Naive B cell (primary cell): ENCODE data around the gene FLOT2. TPM values are rescaled to one million over a fixed set of nuclear protein-coding genes. Genes with fewer than 3 reads are reported as not detected.

Experiments
- ATAC-seq, 2 donors: fragments of 150-1000 bp; cut with Tn5 transposase; 2 replicates each; pipeline ENCODE4 v1.10.0; 2021; ENCODE audit warnings: low read depth in 2 of 2, mild to moderate bottlenecking in 2 of 2, moderate library complexity in 2 of 2
- DNase-seq: peaks from one replicate; pipeline ENCODE4 v3.0.0; 2022
- H3K27ac Mint-ChIP-seq, 6 donors: one replicate each; pipeline ENCODE4 v1.8.0; 2020 to 2022; ENCODE audit warnings: mild to moderate bottlenecking in 6 of 6, mixed read lengths in 6 of 6, moderate library complexity in 5 of 6, inconsistent platforms in 2 of 6
- H3K27me3 Mint-ChIP-seq, 3 donors: one replicate each; pipeline ENCODE4 v1.8.0; 2021 to 2022; ENCODE audit warnings: mixed read lengths in 3 of 3, mild to moderate bottlenecking in 1 of 3
- H3K36me3 Mint-ChIP-seq, 2 donors: one replicate each; pipeline ENCODE4 v1.8.0; 2020 to 2022; ENCODE audit warnings: mixed read lengths in 2 of 2, inconsistent platforms in 1 of 2, mild to moderate bottlenecking in 1 of 2
- H3K4me1 Mint-ChIP-seq, 3 donors: one replicate each; pipeline ENCODE4 v1.8.0; 2020 to 2022; ENCODE audit warnings: mixed read lengths in 3 of 3, inconsistent platforms in 1 of 3, mild to moderate bottlenecking in 1 of 3, moderate library complexity in 1 of 3
- H3K4me3 Mint-ChIP-seq, 8 donors: one replicate each; pipeline ENCODE4 v1.8.0; 2020 to 2022; ENCODE audit warnings: mild to moderate bottlenecking in 8 of 8, mixed read lengths in 8 of 8, moderate library complexity in 8 of 8, inconsistent platforms in 2 of 8
- H3K9me3 Mint-ChIP-seq, 7 donors: one replicate each; pipeline ENCODE4 v1.8.0; 2020 to 2022; ENCODE audit warnings: mixed read lengths in 7 of 7, mild to moderate bottlenecking in 5 of 7, inconsistent platforms in 2 of 7, moderate library complexity in 1 of 7
- polyA plus RNA-seq, 6 donors: library from polyadenylated mRNA; unstranded; fragments of 300-500 nt; fragmentation: Illumina TruSeq; gene quantifications; one replicate each; pipeline ENCODE4 v1.2.3, GENCODE V29; 2021; ENCODE audit warnings: low read depth in 6 of 6

Gene FLOT2
- polyA plus RNA-seq, 6 donors from 2014 or later: 431 to 655 (median 460) TPM

GRCh38 chr17:28871056-28871579, 26.4 kb downstream of the FLOT2 start:
- no peaks in the 10 kb centered on the region for H3K9me3 Mint-ChIP-seq
- H3K4me3 Mint-ChIP-seq: peak overlapping the region in 7 of 8 donors; percentile 41 to 89 (median 76)
- H3K27ac Mint-ChIP-seq: peak overlapping the region; percentile 71 to 99 (median 97)
- DNase-seq (peak; percentile 45), ATAC-seq (peak; percentile 99 to 100)
- no peaks in the 10 kb centered on the region for H3K36me3 Mint-ChIP-seq
- peaks cover 12 to 21% (median 18%) of the 10 kb centered on the region in 3 donors for H3K4me1 Mint-ChIP-seq
- no peaks in the 10 kb centered on the region for H3K27me3 Mint-ChIP-seq

GRCh38 chr17:28867276-28867675, 30.3 kb downstream of the FLOT2 start:
- no peaks in the 10 kb centered on the region for H3K36me3 Mint-ChIP-seq
- H3K4me1 Mint-ChIP-seq: peaks cover 20 to 25% (median 24%) of the 10 kb centered on the region in 3 donors
- H3K4me3 Mint-ChIP-seq: no peak overlapping the region
- H3K27me3 Mint-ChIP-seq: no peaks in the 10 kb centered on the region
- no peak for DNase-seq
- ATAC-seq: no peak
- peak overlapping the region in 1 of 6 donors; percentile 38 for H3K27ac Mint-ChIP-seq
- H3K9me3 Mint-ChIP-seq: no peaks in the 10 kb centered on the region

- Mint-ChIP-seq H3K9me3 (no peaks in the 10 kb centered on the region), H3K36me3 (no peaks in the 10 kb centered on the region), H3K27me3 (no peaks in the 10 kb centered on the region), H3K4me3 (peak overlapping the region in 5 of 8 donors; percentile 5 to 82 (median 28)), H3K27ac (peak overlapping the region in 5 of 6 donors; percentile 28 to 82 (median 62)), H3K4me1 (peaks cover 13 to 19% (median 14%) of the 10 kb centered on the region in 3 donors)
- ATAC-seq (peak; percentile 99 to 100), DNase-seq (peak; percentile 23)
Measured at GRCh38 chr17:28865946-28866752, 31.4 kb downstream of the FLOT2 start.

GRCh38 chr17:28864991-28865849, 32.3 kb downstream of the FLOT2 start:
- peak overlapping the region in 4 of 6 donors; percentile 28 to 82 (median 68) for H3K27ac Mint-ChIP-seq
- no peak for ATAC-seq
- H3K36me3 Mint-ChIP-seq: no peaks in the 10 kb centered on the region

GRCh38 chr17:28863953-28864352, 33.6 kb downstream of the FLOT2 start:
- H3K27ac Mint-ChIP-seq: no peak overlapping the region
- no peaks in the 10 kb centered on the region for H3K27me3 Mint-ChIP-seq
- H3K36me3 Mint-ChIP-seq: no peaks in the 10 kb centered on the region
- peaks cover 10 to 14% (median 11%) of the 10 kb centered on the region in 3 donors for H3K4me1 Mint-ChIP-seq
- ATAC-seq (no peak), DNase-seq (no peak)
- H3K9me3 Mint-ChIP-seq: no peaks in the 10 kb centered on the region
- H3K4me3 Mint-ChIP-seq: no peak overlapping the region

More at GRCh38 chr17:28864991-28865849, 32.3 kb downstream of the FLOT2 start:
- H3K4me1 Mint-ChIP-seq: peaks cover 10 to 14% (median 11%) of the 10 kb centered on the region in 3 donors
- no peaks in the 10 kb centered on the region for H3K27me3 Mint-ChIP-seq
- no peak for DNase-seq
- no peaks in the 10 kb centered on the region for H3K9me3 Mint-ChIP-seq
- H3K4me3 Mint-ChIP-seq: peak overlapping the region in 5 of 8 donors; percentile 5 to 82 (median 28)

GRCh38 chr17:28862561-28862960, 35.0 kb downstream of the FLOT2 start:
- no peak overlapping the region for H3K4me3 Mint-ChIP-seq
- ATAC-seq: no peak
- DNase-seq: no peak
- H3K4me1 Mint-ChIP-seq: peaks cover 10 to 14% (median 11%) of the 10 kb centered on the region in 3 donors
- H3K27me3 Mint-ChIP-seq: no peaks in the 10 kb centered on the region
- peak overlapping the region in 2 of 6 donors; percentile 69 to 93 for H3K27ac Mint-ChIP-seq
- H3K36me3 Mint-ChIP-seq: no peaks in the 10 kb centered on the region
- no peaks in the 10 kb centered on the region for H3K9me3 Mint-ChIP-seq

- ATAC-seq (no peak), DNase-seq (no peak)
- Mint-ChIP-seq H3K9me3 (no peaks in the 10 kb centered on the region), H3K27ac (peak overlapping the region in 1 of 6 donors; percentile 51), H3K36me3 (no peaks in the 10 kb centered on the region), H3K4me3 (peak overlapping the region in 1 of 8 donors; percentile 31), H3K27me3 (no peaks in the 10 kb centered on the region), H3K4me1 (peaks cover 10 to 14% (median 11%) of the 10 kb centered on the region in 3 donors)
Measured at GRCh38 chr17:28861393-28862203, 35.9 kb downstream of the FLOT2 start.

GRCh38 chr17:28860363-28860808, 37.1 kb downstream of the FLOT2 start:
- Mint-ChIP-seq H3K9me3 (no peaks in the 10 kb centered on the region), H3K27me3 (no peaks in the 10 kb centered on the region), H3K36me3 (no peaks in the 10 kb centered on the region), H3K27ac (no peak overlapping the region), H3K4me1 (peaks cover 4 to 8% (median 5%) of the 10 kb centered on the region in 3 donors), H3K4me3 (peak overlapping the region in 2 of 8 donors; percentile 15 to 44)
- ATAC-seq: no peak
- DNase-seq: no peak

GRCh38 chr17:28858801-28859355, 38.7 kb downstream of the FLOT2 start:
- ATAC-seq (no peak), DNase-seq (no peak)
- Mint-ChIP-seq H3K9me3 (no peaks in the 10 kb centered on the region), H3K27ac (peak overlapping the region in 2 of 6 donors; percentile 56 to 73), H3K27me3 (no peaks in the 10 kb centered on the region), H3K4me1 (peaks cover 9 to 19% (median 10%) of the 10 kb centered on the region in 3 donors), H3K4me3 (peak overlapping the region in 1 of 8 donors; percentile 61), H3K36me3 (no peaks in the 10 kb centered on the region)

- peaks cover 9 to 22% (median 10%) of the 10 kb centered on the region in 3 donors for H3K4me1 Mint-ChIP-seq
- H3K9me3 Mint-ChIP-seq: no peaks in the 10 kb centered on the region
- H3K27me3 Mint-ChIP-seq: no peaks in the 10 kb centered on the region
- H3K27ac Mint-ChIP-seq: peak overlapping the region in 3 of 6 donors; percentile 37 to 73 (median 50)
- peak overlapping the region in 3 of 8 donors; percentile 41 to 75 (median 64) for H3K4me3 Mint-ChIP-seq
- ATAC-seq (no peak), DNase-seq (no peak)
- H3K36me3 Mint-ChIP-seq: no peaks in the 10 kb centered on the region
Measured at GRCh38 chr17:28857905-28858800, 39.4 kb downstream of the FLOT2 start.

GRCh38 chr17:28856028-28856574, 41.4 kb downstream of the FLOT2 start:
- no peaks in the 10 kb centered on the region for H3K9me3 Mint-ChIP-seq
- no peaks in the 10 kb centered on the region for H3K27me3 Mint-ChIP-seq
- H3K27ac Mint-ChIP-seq: peak overlapping the region in 1 of 6 donors; percentile 41
- no peaks in the 10 kb centered on the region for H3K36me3 Mint-ChIP-seq
- no peak for DNase-seq
- peak overlapping the region; percentile 66 to 99 (median 91) for H3K4me3 Mint-ChIP-seq
- peaks cover 9 to 22% (median 10%) of the 10 kb centered on the region in 3 donors for H3K4me1 Mint-ChIP-seq
- no peak for ATAC-seq
